Vagina (tissue), 2 donors: ENCODE results near the gene SMIM9. TPM values are rescaled to one million over a fixed set of nuclear protein-coding genes. Genes with fewer than 3 reads are reported as not detected.

Experiments used
- DNase-seq, 2 donors: peaks; one replicate each; pipeline ENCODE4 v3.0.0-alpha.2; 2017; ENCODE audit errors: extremely low spot score in 2 of 2
- H3K27ac ChIP-seq: fragments of 200-600 bp; sonication (generic); one replicate; pipeline ENCODE4 v1.5.1; 2019
- H3K27me3 ChIP-seq: fragments of 200-600 bp; sonication (generic); one replicate; pipeline ENCODE4 v1.5.1; 2019
- H3K36me3 ChIP-seq, 2 donors: fragments of 200-600 bp; sonication (generic); one replicate each; pipeline ENCODE4 v1.5.1; 2017 to 2019
- H3K4me1 ChIP-seq: fragments of 200-600 bp; sonication (generic); one replicate; pipeline ENCODE4 v1.5.1; 2019
- H3K4me3 ChIP-seq, 2 donors: fragments of 200-600 bp; sonication (generic); 1 replicate in 1 of 2; 2 replicates in 1 of 2; pipeline ENCODE4 v1.5.1; 2016 to 2019
- H3K9me3 ChIP-seq: fragments of 200-600 bp; sonication (generic); one replicate; pipeline ENCODE4 v1.5.1; 2019
- CTCF ChIP-seq, 3 experiments: fragments of 450-650 bp in 2 of 3; fragments of 200-600 bp in 1 of 3; sonication (generic) in 1 of 3; IDR thresholded peaks; one replicate each; pipeline ENCODE4 v1.5.1; 2017 to 2019; ENCODE audit warnings: antibody characterized with exemption in 3 of 3, mild to moderate bottlenecking in 2 of 3, moderate library complexity in 2 of 3
- POLR2A ChIP-seq, 2 donors: fragments of 450-650 bp; IDR thresholded peaks; one replicate each; pipeline ENCODE4 v1.6.1; 2017; ENCODE audit warnings: antibody characterized with exemption in 2 of 2, mild to moderate bottlenecking in 2 of 2, moderate library complexity in 2 of 2
- POLR2AphosphoS5 ChIP-seq, 2 donors: sonication (generic); formaldehyde crosslinking; IDR thresholded peaks; one replicate each; pipeline ENCODE4 v1.9.0; 2017; ENCODE audit warnings: antibody characterized with exemption in 2 of 2, mild to moderate bottlenecking in 2 of 2, low read depth in 1 of 2; ENCODE audit not compliant: insufficient read depth in 1 of 2
- intact Hi-C: fragments of 100-400 bp; cut with DNase I; formaldehyde crosslinking; loops from one replicate; pipeline ENCODE4 v1.15.1; 2023
- total RNA-seq: library from RNA; depleted of rRNA; stranded (reverse); fragments of >200 nt; gene quantifications from one replicate; pipeline ENCODE4 v1.2.3, GENCODE V29; 2016

The SMIM9 gene
- total RNA-seq, 1 donor from 2014 or later = not detected

- Histone ChIP-seq H3K4me3 (no peak overlapping the region), H3K27ac (no peak overlapping the region), H3K36me3 (no peaks in the 10 kb centered on the region), H3K27me3 (no peaks in the 10 kb centered on the region), H3K9me3 (no peaks in the 10 kb centered on the region), H3K4me1 (peaks cover 15% of the 10 kb centered on the region)
- intact Hi-C loops = no loop called here
- no peak for DNase-seq
- TF ChIP-seq POLR2AphosphoS5 (IDR thresholded peaks at IDR 0.05; ENCODE audit: insufficient read depth in 1 of 2, low read depth in 1 of 2) (no peak), POLR2A (IDR thresholded peaks at IDR 0.05) (no peak), CTCF (IDR thresholded peaks at IDR 0.05) (no peak)
Observed at GRCh38 chrX:154802947-154803346, 31.5 kb downstream of the SMIM9 start.

DNA sequence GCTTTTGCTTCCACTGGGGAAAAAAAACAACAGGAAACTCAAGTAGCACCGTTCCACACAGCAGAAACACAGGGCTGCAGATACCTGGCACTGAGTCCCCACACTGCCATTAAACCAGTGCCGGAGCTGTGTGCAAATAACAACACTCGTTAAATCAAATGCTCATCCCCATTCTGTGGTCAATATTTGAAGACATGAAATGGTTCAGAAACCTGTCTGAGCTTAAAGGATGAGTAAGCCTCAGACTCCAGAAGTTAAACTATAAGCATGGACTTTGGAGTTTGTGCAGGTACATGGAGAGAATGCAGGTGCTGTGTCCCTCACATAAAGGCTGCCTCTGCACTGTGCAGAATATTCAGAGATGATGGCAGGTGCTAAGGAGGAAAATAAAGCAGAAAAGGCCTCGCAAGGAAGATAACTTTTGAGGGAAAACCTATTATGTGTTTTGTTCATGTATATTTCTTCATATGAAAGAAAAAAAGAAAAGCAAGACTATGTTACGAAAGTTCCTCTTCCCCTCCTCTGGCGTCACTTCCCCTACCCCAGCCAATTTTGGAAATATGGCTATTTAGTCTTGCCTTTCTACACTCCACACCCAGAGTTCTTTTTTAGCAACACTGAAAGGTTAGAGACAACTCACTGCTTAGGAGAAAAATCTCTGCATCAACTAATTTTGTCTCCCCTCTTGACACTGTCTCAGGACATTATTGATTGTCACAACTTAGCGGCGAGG lies 33.8 kb downstream of the SMIM9 start:
- H3K9me3 ChIP-seq = no peaks in the 10 kb centered on the region
- peaks cover 9% of the 10 kb centered on the region for H3K4me1 ChIP-seq
- no peaks in the 10 kb centered on the region for H3K36me3 ChIP-seq
- TF ChIP-seq CTCF (IDR thresholded peaks at IDR 0.05) (no peak), POLR2AphosphoS5 (IDR thresholded peaks at IDR 0.05; ENCODE audit: insufficient read depth in 1 of 2, low read depth in 1 of 2) (no peak), POLR2A (IDR thresholded peaks at IDR 0.05) (no peak)
- no peaks in the 10 kb centered on the region for H3K27me3 ChIP-seq
- no peak overlapping the region for H3K27ac ChIP-seq
- no peak overlapping the region for H3K4me3 ChIP-seq
- no peak for DNase-seq
- intact Hi-C loops = no loop called here

GRCh38 chrX:154799556-154800348 lies 34.7 kb downstream of the SMIM9 start:
- peaks cover 8% of the 10 kb centered on the region for H3K4me1 ChIP-seq
- DNase-seq = no peak
- H3K4me3 ChIP-seq = no peak overlapping the region
- no peaks in the 10 kb centered on the region for H3K36me3 ChIP-seq
- no peak for TF ChIP-seq CTCF (IDR thresholded peaks at IDR 0.05)
- no peak for TF ChIP-seq POLR2A (IDR thresholded peaks at IDR 0.05)
- no peak for TF ChIP-seq POLR2AphosphoS5 (IDR thresholded peaks at IDR 0.05; ENCODE audit: insufficient read depth in 1 of 2, low read depth in 1 of 2)
- intact Hi-C loops = no loop called here
- no peaks in the 10 kb centered on the region for H3K9me3 ChIP-seq
- no peaks in the 10 kb centered on the region for H3K27me3 ChIP-seq
- no peak overlapping the region for H3K27ac ChIP-seq

DNA sequence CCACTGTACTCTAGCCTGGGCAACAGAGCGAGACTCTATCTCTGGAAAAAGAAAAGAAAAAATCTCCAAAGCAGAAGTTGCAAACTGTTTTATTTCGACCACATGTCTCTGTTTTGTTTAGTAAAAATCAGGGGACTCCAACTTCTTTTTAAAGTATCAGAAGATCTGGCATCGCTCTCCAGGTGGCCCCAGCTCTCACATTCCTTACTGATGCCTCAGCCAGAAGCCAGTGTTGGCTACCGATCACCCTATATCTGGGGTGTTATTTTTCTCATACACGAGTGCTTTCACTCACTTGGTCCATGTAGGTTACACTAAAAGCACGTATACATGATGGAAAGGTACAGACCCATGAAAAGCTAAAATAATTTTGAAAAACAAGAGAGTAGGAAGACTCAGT lies 37.5 kb downstream of the SMIM9 start:
- H3K4me3 ChIP-seq = no peak overlapping the region
- intact Hi-C loops = no loop called here
- DNase-seq = no peak
- no peak overlapping the region for H3K27ac ChIP-seq
- no peaks in the 10 kb centered on the region for H3K36me3 ChIP-seq
- TF ChIP-seq POLR2A (IDR thresholded peaks at IDR 0.05) (no peak), CTCF (IDR thresholded peaks at IDR 0.05) (no peak)
- no peaks in the 10 kb centered on the region for H3K27me3 ChIP-seq
- no peaks in the 10 kb centered on the region for H3K9me3 ChIP-seq
- no peaks in the 10 kb centered on the region for H3K4me1 ChIP-seq

GRCh38 chrX:154795016-154795415 lies 39.4 kb downstream of the SMIM9 start:
- TF ChIP-seq POLR2A (IDR thresholded peaks at IDR 0.05) = no peak
- no peak for TF ChIP-seq CTCF (IDR thresholded peaks at IDR 0.05)
- TF ChIP-seq POLR2AphosphoS5 (IDR thresholded peaks at IDR 0.05; ENCODE audit: insufficient read depth in 1 of 2, low read depth in 1 of 2) = no peak
- no peak overlapping the region for H3K27ac ChIP-seq
- intact Hi-C loops = no loop called here
- no peaks in the 10 kb centered on the region for H3K9me3 ChIP-seq
- no peaks in the 10 kb centered on the region for H3K27me3 ChIP-seq
- H3K4me3 ChIP-seq = no peak overlapping the region
- no peaks in the 10 kb centered on the region for H3K36me3 ChIP-seq
- DNase-seq = no peak
- no peaks in the 10 kb centered on the region for H3K4me1 ChIP-seq
